Measurements from ENCODE around the gene ITGB2. TPM values are rescaled to one million over a fixed set of nuclear protein-coding genes. Genes with fewer than 3 reads are reported as not detected.

Gene ITGB2
- polyA plus RNA-seq, 3 donors from 2014 or later, result 1,416 to 2,161 (median 1,452) TPM

DNA sequence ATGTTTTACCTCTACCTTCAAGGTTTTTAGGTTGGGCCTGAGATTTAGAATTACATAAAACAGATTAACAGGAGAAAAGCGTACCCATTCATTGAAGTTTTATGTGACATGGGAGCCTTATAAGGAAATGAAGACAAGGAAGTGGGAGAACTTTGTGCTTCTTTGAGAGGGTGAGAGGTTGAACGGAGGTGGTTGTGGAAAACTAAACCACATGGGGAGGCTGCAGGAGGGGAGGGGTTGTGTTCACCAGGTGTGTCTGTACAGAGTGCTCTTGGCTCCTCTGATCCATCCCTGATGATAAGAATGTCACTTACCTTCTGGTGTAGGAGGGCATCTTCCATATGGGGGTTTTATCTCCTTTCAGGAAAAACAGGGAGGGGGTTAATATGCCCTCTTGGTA lies 21.9 kb upstream of the ITGB2 start:
- Mint-ChIP-seq H3K4me1 (peaks cover 35 to 42% of the 10 kb centered on the region in 2 donors), H3K9me3 (no peaks in the 10 kb centered on the region), H3K27me3 (ENCODE audit: low read depth in 3 of 3) (peaks cover 3 to 5% (median 3%) of the 10 kb centered on the region in 3 donors), H3K4me3 (no peak overlapping the region), H3K36me3 (peaks cover 0 to 8% (median 3%) of the 10 kb centered on the region in 3 donors), H3K27ac (no peak overlapping the region)
- no peak for DNase-seq

DNA sequence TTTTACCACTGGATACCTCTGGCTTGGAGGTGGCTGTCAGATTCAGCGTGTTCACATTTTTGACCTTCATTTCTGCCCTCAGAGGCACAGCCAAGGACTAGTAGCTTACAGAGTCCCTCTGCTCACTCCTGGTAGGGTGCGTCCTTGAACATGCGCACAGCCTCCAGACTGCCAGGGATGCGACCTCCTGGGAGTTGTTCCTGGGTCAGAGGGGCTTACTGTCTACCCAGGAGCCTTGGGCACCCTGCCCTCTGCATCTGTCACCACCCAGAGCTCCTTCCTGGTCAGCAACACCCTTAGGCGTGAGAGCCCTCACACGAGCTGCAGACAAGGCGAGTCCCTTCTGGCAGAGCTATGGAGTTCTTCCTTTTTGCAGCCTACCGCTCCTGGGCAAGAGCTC lies 20.9 kb upstream of the ITGB2 start:
- H3K4me1 Mint-ChIP-seq, result peaks cover 35 to 42% of the 10 kb centered on the region in 2 donors
- no peak for DNase-seq

DNA sequence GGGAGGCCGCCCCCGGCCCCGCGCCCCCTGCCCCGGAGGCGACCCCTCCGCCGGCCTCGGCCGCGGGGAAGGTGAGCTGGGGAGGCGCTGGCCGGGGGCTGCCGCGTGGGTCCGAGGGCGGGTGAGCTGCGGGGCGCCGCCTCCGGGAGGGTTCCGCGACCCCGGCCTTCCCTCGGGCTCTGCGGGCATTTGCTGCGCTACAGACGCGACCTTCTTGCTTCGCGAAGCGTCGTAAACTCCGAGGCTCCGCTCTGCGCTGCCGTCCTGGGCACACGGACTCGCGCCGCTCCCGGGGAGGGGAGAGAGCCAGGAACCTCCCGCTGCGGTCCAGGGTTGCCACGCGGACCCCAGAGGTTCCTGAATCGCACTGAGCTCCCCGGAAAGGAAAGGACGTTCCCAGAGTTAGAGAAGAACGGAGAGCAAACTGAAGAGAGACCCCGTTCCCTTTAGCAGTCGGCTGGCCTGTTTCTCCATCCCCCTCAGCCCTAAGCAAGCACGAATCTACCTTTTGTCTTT lies 19.5 kb upstream of the ITGB2 start:
- DNase-seq, result peak in 1 of 3 donors; percentile 34
- peak overlapping the region; percentile 2 to 73 (median 53) for H3K27ac Mint-ChIP-seq
- peaks cover 3 to 5% (median 3%) of the 10 kb centered on the region in 3 donors for H3K27me3 Mint-ChIP-seq (ENCODE audit: low read depth in 3 of 3)
- peak overlapping the region; percentile 89 to 97 (median 89) for H3K4me3 Mint-ChIP-seq
- peaks cover 0 to 4% (median 3%) of the 10 kb centered on the region in 3 donors for H3K36me3 Mint-ChIP-seq
- peaks cover 35 to 42% of the 10 kb centered on the region in 2 donors for H3K4me1 Mint-ChIP-seq
- no peaks in the 10 kb centered on the region for H3K9me3 Mint-ChIP-seq

More for the DNA sequence above, 20.9 kb upstream of the ITGB2 start:
- Mint-ChIP-seq H3K9me3 (no peaks in the 10 kb centered on the region), H3K27ac (peak overlapping the region in 1 of 6 donors; percentile 41), H3K36me3 (peaks cover 0 to 8% (median 3%) of the 10 kb centered on the region in 3 donors), H3K4me3 (peak overlapping the region; percentile 86 to 97 (median 87)), H3K27me3 (ENCODE audit: low read depth in 3 of 3) (peaks cover 3 to 5% (median 3%) of the 10 kb centered on the region in 3 donors)

- peaks cover 35 to 40% of the 10 kb centered on the region in 2 donors for H3K4me1 Mint-ChIP-seq
- peak; percentile 68 to 75 (median 73) for DNase-seq
- H3K4me3 Mint-ChIP-seq, result peak within 1 kb of the TSS; percentile 89 to 97 (median 89)
- H3K9me3 Mint-ChIP-seq, result no peaks in the 10 kb centered on the region
- peaks cover 3 to 5% (median 3%) of the 10 kb centered on the region in 3 donors for H3K27me3 Mint-ChIP-seq (ENCODE audit: low read depth in 3 of 3)
- peak within 1 kb of the TSS; percentile 73 to 89 (median 80) for H3K27ac Mint-ChIP-seq
- peaks cover 0 to 3% (median 0%) of the 10 kb centered on the region in 3 donors for H3K36me3 Mint-ChIP-seq
These were observed 18.9 kb upstream of the ITGB2 start, which contains the start of gene SLX9 for GRCh38 chr21:44939532-44940115. SLX9 (plus strand) TSS chr21:44940029; CDS start chr21:44940058, 29 bp downstream.

GRCh38 chr21:44938772-44939531 lies 18.3 kb upstream of the ITGB2 start:
- Mint-ChIP-seq H3K4me3 (peak overlapping the region; percentile 87 to 95 (median 89)), H3K4me1 (peaks cover 35 to 40% of the 10 kb centered on the region in 2 donors), H3K9me3 (no peaks in the 10 kb centered on the region), H3K27ac (peak overlapping the region; percentile 69 to 89 (median 80)), H3K36me3 (peaks cover 0 to 3% (median 0%) of the 10 kb centered on the region in 3 donors), H3K27me3 (ENCODE audit: low read depth in 3 of 3) (peaks cover 3 to 5% (median 3%) of the 10 kb centered on the region in 3 donors)
- no peak for DNase-seq

DNA sequence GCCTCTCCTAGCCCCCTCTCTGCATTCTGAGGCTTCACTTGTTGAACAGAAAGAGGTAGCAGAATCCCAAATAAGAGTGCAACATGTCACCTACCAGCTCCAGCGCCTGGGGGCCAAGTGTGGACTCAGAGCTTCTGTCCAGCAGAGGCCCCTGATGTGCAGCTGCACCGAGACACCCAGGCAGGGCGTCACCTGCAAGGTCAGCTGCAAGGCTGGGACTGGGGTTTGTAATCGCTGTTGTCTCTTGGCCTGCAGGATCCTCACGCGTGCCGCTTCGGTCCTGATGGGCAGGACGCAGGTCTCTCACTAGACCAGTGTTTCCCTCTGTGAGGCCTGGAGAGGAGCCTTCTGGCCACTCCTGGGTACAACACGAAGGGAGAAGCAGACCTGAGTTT lies 14.8 kb upstream of the ITGB2 start:
- no peak overlapping the region for H3K4me3 Mint-ChIP-seq
- DNase-seq, result no peak
- H3K36me3 Mint-ChIP-seq, result no peaks in the 10 kb centered on the region
- peaks cover 3 to 6% (median 5%) of the 10 kb centered on the region in 3 donors for H3K27me3 Mint-ChIP-seq (ENCODE audit: low read depth in 3 of 3)
- no peak overlapping the region for H3K27ac Mint-ChIP-seq
- H3K4me1 Mint-ChIP-seq, result peaks cover 26% of the 10 kb centered on the region in 2 donors
- H3K9me3 Mint-ChIP-seq, result no peaks in the 10 kb centered on the region

GRCh38 chr21:44934797-44935532 lies 14.3 kb upstream of the ITGB2 start:
- Mint-ChIP-seq H3K4me1 (peaks cover 27 to 28% of the 10 kb centered on the region in 2 donors), H3K27me3 (ENCODE audit: low read depth in 3 of 3) (peaks cover 3 to 6% (median 4%) of the 10 kb centered on the region in 3 donors), H3K4me3 (no peak overlapping the region), H3K36me3 (no peaks in the 10 kb centered on the region), H3K9me3 (no peaks in the 10 kb centered on the region), H3K27ac (no peak overlapping the region)
- no peak for DNase-seq

GRCh38 chr21:44934276-44934675 lies 13.6 kb upstream of the ITGB2 start:
- peaks cover 3 to 6% (median 4%) of the 10 kb centered on the region in 3 donors for H3K27me3 Mint-ChIP-seq (ENCODE audit: low read depth in 3 of 3)
- no peak overlapping the region for H3K27ac Mint-ChIP-seq
- DNase-seq, result no peak
- H3K4me1 Mint-ChIP-seq, result peaks cover 32 to 34% of the 10 kb centered on the region in 2 donors
- H3K9me3 Mint-ChIP-seq, result no peaks in the 10 kb centered on the region
- H3K36me3 Mint-ChIP-seq, result no peaks in the 10 kb centered on the region
- no peak overlapping the region for H3K4me3 Mint-ChIP-seq

DNA sequence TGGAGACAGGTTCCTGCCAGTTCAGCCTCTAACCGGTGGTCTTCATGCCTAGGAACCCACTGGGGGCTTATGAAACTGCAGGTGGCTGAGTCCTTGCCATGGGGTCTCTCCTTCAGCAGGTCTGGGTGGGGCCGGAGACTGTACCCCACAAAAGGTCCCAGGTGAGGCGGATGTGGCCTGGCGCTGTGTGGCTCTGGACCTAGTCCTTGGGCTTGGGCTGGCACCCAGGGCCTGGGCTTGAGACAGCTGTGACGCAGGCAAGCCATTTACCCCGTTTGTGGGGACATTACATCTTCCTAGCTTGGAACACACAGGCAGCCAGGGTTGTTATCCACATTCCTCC lies 13.2 kb upstream of the ITGB2 start:
- Mint-ChIP-seq H3K27me3 (ENCODE audit: low read depth in 3 of 3) (peaks cover 0 to 4% (median 3%) of the 10 kb centered on the region in 3 donors), H3K9me3 (no peaks in the 10 kb centered on the region), H3K4me1 (peaks cover 32 to 34% of the 10 kb centered on the region in 2 donors), H3K36me3 (no peaks in the 10 kb centered on the region), H3K4me3 (peak overlapping the region in 1 of 5 donors; percentile 7), H3K27ac (no peak overlapping the region)
- no peak for DNase-seq

- no peak for DNase-seq
- Mint-ChIP-seq H3K9me3 (no peaks in the 10 kb centered on the region), H3K36me3 (no peaks in the 10 kb centered on the region), H3K4me1 (peaks cover 35 to 36% of the 10 kb centered on the region in 2 donors), H3K4me3 (peak overlapping the region in 2 of 5 donors; percentile 25 to 57), H3K27me3 (ENCODE audit: low read depth in 3 of 3) (peaks cover 0 to 4% (median 3%) of the 10 kb centered on the region in 3 donors), H3K27ac (no peak overlapping the region)
These were observed 12.7 kb upstream of the ITGB2 start for GRCh38 chr21:44933199-44933917.

DNA sequence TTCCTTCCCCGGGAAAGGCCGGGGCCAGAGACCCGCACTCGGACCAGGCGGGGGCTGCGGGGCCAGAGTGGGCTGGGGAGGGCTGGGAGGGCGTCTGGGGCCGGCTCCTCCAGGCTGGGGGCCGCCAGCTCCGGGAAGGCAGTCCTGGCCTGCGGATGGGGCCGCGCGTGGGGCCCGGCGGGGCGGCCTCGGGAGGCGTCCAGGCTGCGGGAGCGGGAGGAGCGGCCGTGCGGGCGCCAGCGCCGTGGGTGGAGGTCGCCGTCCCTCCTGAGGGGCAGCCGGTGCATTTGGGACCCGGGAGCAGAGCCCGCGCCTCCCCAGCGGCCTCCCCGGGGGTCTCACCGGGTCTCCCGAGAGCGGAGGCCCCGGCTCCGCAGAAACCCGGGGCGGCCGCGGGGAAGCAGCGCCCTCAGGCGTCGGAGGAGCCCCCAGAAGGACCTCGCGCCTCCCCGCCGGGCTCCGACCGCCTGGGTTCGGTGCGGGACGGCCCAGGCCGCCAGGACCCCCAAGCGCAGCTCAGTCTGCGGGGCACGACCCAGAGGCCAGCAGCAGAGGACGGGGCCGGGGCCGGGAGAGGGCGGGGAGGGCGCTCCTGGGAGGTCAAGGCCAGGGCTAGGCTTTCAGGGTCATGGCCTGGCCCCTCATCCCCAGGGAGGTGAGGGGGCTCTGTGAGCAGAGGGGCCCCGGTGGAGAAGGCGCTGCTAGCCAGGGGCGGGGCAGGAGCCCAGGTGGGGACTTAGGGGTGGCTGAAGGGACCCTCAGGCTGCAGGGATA lies 11.9 kb upstream of the ITGB2 start:
- Mint-ChIP-seq H3K27me3 (ENCODE audit: low read depth in 3 of 3) (peaks cover 0 to 4% (median 4%) of the 10 kb centered on the region in 3 donors), H3K4me1 (peaks cover 42 to 44% of the 10 kb centered on the region in 2 donors), H3K27ac (no peak overlapping the region), H3K9me3 (no peaks in the 10 kb centered on the region), H3K36me3 (no peaks in the 10 kb centered on the region), H3K4me3 (peak overlapping the region in 4 of 5 donors; percentile 67 to 76 (median 70))
- DNase-seq, result peak; percentile 66 to 74 (median 71)

Measured in immature natural killer cell (primary cell).